GM12875 (cell line): ENCODE measurements around the gene FOSL2.

Source experiments
- H3K4me3 ChIP-seq: one replicate; pipeline ENCODE4 v1.5.1; 2011; ENCODE audit warnings: low read depth, low read length, control low read depth
- TF ChIP-seq, protein P1 (sequence below): IDR thresholded peaks from 2 replicates; pipeline ENCODE4 v1.5.1; 2011; ENCODE audit warnings: low read depth, mild to moderate bottlenecking, control low read depth, inconsistent platforms, low read length, moderate library complexity, borderline replicate concordance; ENCODE audit not compliant: insufficient read depth

The FOSL2 gene

DNA sequence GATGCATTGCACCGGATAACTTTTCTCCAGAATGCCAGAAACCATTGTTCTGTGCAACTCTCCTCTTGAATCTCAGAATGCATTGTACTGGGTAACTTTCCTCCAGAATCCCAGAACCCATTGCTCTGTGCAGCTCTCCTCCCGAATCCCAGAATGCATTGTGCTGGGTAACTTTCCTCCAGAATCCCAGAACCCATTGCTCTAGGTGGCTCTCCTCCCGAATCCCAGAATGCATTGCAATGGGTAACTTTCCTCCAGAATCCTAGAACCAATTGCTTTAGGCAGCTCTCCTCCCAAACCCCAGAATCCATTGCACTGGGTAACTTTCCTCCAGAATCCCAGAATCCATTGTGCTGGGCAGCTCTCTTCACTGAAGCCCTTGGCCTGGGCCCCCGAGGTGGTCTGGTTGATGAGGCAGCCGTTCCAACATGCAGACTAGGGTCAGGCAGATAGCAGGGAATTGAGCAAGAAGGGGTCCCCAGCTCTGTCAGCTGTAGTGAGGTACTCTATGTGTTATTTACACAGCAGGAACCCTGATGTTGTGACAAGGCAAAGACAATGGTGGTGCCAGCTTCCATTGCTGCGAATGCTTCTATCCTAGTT is 9.4 kb downstream of the FOSL2 start:
- H3K4me3 ChIP-seq: no peak overlapping the region
- TF ChIP-seq, protein P1, sequence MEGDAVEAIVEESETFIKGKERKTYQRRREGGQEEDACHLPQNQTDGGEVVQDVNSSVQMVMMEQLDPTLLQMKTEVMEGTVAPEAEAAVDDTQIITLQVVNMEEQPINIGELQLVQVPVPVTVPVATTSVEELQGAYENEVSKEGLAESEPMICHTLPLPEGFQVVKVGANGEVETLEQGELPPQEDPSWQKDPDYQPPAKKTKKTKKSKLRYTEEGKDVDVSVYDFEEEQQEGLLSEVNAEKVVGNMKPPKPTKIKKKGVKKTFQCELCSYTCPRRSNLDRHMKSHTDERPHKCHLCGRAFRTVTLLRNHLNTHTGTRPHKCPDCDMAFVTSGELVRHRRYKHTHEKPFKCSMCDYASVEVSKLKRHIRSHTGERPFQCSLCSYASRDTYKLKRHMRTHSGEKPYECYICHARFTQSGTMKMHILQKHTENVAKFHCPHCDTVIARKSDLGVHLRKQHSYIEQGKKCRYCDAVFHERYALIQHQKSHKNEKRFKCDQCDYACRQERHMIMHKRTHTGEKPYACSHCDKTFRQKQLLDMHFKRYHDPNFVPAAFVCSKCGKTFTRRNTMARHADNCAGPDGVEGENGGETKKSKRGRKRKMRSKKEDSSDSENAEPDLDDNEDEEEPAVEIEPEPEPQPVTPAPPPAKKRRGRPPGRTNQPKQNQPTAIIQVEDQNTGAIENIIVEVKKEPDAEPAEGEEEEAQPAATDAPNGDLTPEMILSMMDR: no peak

DNA sequence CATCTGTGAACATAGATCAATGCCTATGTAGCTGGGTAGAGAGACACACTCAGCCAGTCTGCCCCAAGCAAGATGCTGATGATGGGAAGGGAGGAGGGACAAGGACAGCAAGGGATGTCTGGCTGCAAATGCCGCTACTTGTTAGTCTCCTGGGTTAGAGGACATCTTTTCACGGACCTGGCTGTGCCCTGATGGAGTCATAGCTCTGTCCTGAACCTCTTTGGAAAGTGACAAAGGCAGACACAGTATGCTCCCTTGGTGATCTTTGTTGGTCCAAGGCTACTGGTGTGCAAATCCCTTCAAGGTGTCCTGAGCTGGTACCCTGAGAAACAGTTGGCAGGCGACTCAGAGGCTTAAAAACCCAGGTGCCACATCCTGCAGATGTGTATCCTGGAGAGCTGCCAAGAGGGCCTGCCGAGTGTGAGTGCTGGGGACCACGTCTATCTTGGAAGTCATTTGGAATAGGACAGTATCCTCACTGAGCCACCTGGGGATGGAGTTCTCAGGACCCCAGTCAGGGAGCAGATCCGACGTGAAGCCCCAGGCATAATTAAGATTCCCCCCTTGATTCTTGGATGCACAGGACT is 10.8 kb downstream of the FOSL2 start:
- H3K4me3 ChIP-seq: no peak overlapping the region
- TF ChIP-seq, protein P1: no peak

DNA sequence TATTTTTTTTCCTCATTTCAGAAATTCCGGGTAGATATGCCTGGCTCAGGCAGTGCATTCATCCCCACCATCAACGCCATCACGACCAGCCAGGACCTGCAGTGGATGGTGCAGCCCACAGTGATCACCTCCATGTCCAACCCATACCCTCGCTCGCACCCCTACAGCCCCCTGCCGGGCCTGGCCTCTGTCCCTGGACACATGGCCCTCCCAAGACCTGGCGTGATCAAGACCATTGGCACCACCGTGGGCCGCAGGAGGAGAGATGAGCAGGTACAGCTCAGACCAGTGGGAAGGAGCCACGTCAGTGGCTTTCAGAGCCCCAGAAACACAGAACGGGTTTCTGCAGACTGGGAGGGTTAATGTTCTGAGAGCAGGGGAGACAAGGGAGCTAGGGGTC is 11.4 kb downstream of the FOSL2 start:
- TF ChIP-seq, protein P1: no peak
- H3K4me3 ChIP-seq: no peak overlapping the region

DNA sequence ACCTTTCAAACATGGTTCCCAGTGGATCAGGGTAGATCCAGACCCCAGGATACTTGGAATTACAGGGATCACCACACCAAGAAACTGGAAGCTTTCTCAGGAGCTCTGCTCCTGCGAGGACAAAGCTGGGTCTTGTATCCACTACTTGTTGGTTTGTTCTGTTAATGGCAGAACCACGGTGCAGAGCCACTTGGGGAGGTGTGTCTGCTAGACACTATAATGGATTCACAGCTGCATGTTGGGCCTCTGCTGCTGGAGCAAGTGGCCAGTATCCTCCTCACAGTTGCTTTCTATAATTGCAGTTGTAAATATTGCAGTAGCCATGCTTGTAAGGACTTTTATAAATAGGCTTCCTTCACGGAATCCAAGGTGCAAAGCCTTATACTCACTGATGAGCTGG is 12.9 kb downstream of the FOSL2 start:
- H3K4me3 ChIP-seq: no peak overlapping the region
- TF ChIP-seq, protein P1: no peak

DNA sequence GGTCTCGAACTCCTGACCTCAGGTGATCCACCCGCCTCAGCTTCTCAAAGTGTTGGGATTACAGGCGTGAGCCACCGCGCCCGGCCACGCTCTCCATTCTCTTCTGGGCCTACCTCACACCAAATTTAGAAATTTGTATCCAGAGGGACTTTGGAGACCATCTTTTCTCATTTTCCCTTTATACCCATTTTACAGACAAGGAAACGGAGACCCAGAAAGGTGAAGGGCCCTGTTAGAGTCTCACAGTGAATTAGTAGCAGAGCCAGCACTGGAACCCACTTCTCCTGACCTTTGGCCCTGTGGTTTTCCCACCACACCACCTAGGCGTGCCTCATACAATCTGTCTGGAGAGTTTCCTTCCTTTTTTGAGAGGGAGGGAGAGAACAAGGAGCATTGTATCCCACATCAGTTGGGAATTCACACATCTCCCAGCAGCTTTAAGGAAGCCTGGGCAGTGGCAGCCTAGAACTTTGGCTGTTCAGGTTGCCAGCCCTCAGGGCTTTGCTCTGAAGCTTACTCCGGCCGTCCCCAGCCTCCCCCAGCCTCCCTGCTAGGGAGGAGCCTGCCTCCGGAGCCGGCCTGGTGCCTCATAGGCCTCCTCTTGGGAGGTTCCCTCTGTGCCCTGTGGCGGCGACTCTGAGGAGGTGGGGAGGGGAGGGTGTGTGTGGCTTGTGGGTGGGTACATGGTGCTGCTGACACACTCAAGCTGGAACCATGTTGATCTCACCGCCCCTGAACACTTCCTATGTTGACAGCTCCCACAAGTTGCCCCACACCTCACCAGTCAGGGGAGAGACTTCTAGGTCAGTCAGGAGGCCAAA is 13.8 kb downstream of the FOSL2 start:
- TF ChIP-seq, protein P1: no peak
- no peak overlapping the region for H3K4me3 ChIP-seq

DNA sequence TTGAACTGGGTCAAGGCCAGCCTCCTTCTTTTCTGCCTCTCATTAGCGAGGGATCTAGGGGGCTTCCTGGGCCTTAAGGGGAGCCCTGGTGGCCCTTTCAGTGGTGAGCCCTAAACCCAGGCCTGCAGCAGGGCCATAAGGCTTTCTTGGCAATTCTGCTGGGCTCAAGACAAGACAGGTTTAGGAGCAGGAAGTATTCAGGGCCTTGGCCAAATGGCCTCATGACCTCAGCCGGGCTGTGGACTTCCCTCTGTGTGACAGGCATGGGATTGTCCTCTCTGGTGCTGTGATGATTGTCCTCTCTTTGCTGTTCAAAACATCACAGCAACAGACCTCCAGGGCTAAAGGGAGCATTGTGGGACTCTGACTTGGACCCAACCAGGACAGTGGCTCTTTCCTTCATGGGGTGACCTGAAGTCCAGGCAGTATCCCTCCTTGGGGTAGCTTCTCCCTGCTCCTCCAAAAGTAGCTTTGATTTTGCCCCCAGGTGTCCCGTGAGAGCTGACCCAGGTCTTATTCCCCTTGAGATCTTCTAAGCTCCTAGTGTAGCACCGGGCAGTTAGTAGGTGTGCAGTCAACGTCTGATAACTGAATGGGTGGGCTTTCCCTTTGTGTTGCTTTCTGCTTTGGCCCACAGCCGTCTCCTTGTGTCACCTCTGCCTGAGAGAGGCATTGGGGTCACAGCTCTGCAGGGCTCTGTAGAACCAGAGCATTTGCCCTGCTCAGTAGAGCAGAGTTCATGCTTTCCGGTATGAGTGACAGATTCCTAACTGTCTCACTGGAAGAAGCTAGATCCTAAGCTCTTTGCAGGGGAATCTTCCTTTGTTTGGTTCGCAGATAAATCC is 14.7 kb downstream of the FOSL2 start:
- H3K4me3 ChIP-seq: no peak overlapping the region
- TF ChIP-seq, protein P1: no peak
